ENCODE measurements around the gene PRORP. TPM values are rescaled to one million over a fixed set of nuclear protein-coding genes. Genes with fewer than 3 reads are reported as not detected.

Gene PRORP
- total RNA-seq, 1 donor from 2014 or later, result 50.3 TPM

DNA sequence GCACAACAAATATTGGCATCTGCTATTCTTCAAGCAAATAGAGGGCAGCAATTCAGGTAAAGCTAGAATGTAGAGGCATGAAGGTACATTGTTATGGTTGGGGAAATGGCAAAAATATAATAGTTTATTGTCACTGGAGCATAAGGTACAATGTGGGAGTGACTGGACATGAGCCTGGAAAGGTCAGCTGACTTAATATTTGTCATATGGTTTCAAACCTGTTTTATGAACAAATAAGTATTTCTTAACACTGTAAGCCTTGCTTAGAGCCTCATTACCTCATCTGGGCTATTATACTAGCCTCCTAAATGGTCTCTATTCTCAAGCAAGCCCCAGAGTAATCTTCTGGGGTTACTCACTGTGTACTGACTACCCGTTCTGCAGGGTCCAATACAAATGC, 42.6 kb upstream of the PRORP start:
- no peaks in the 10 kb centered on the region for H3K9me3 ChIP-seq (ENCODE audit: low read depth)
- no peaks in the 10 kb centered on the region for H3K79me2 ChIP-seq (ENCODE audit: low read depth)
- no peaks in the 10 kb centered on the region for H3K36me3 ChIP-seq
- Mint-ChIP-seq H3K9me3 (no peaks in the 10 kb centered on the region), H3K4me1 (no peaks in the 10 kb centered on the region), H3K36me3 (peaks cover 9% of the 10 kb centered on the region), H3K27me3 (ENCODE audit: insufficient read depth, low read depth) (peaks cover 2% of the 10 kb centered on the region), H3K27ac (no peak overlapping the region), H3K4me3 (no peak overlapping the region)
- H3K9ac ChIP-seq, result no peak overlapping the region
- no peak for DNase-seq (ENCODE audit: low spot score)
- TF ChIP-seq, protein P1, sequence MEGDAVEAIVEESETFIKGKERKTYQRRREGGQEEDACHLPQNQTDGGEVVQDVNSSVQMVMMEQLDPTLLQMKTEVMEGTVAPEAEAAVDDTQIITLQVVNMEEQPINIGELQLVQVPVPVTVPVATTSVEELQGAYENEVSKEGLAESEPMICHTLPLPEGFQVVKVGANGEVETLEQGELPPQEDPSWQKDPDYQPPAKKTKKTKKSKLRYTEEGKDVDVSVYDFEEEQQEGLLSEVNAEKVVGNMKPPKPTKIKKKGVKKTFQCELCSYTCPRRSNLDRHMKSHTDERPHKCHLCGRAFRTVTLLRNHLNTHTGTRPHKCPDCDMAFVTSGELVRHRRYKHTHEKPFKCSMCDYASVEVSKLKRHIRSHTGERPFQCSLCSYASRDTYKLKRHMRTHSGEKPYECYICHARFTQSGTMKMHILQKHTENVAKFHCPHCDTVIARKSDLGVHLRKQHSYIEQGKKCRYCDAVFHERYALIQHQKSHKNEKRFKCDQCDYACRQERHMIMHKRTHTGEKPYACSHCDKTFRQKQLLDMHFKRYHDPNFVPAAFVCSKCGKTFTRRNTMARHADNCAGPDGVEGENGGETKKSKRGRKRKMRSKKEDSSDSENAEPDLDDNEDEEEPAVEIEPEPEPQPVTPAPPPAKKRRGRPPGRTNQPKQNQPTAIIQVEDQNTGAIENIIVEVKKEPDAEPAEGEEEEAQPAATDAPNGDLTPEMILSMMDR (IDR thresholded peaks at IDR 0.05), result no peak
- TF ChIP-seq EZH2phosphoT487 (IDR thresholded peaks at IDR 0.05) (no peak), EZH2 (IDR thresholded peaks at IDR 0.05) (no peak)
- no peak overlapping the region for H3K4me2 ChIP-seq
- H3K27ac ChIP-seq, result no peak overlapping the region
- H3K27me3 ChIP-seq, result no peaks in the 10 kb centered on the region
- no peaks in the 10 kb centered on the region for H3F3A ChIP-seq (ENCODE audit: low read depth)
- H4K20me1 ChIP-seq (ENCODE audit: low read depth), result no peaks in the 10 kb centered on the region
- H3K4me1 ChIP-seq, result no peaks in the 10 kb centered on the region
- no peak overlapping the region for H2AFZ ChIP-seq (replicated peaks)
- H3K4me3 ChIP-seq, result no peak overlapping the region

DNA sequence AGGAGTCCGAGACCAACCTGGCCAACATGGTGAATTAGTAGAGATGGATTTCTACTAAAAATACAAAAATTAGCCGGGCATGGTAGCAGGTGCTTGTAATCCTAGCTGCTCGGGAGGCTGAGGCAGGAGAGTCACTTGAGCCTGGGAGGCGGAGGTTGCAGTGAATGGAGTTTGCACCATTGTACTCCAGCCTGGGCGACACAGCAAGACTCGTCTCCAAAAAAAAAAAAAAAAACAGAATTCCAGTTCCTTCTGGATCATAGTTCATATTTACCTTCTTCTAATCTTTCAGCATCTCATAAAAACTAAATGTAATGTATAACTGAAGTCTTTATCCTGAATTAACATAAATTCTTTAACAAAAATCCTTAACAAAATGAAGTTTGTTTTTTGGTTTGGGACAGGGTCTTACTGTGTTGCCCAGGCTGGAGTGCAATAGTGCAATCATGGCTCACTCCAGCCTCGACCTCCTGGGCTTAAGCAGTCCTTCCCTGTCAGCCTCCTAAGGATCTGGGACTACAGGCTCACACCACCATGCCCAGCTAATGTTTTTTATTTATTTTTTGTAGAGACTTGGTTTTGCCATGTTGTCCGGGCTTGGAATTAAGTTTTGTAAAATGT, 38.7 kb upstream of the PRORP start:
- H3K4me1 Mint-ChIP-seq, result no peaks in the 10 kb centered on the region
- no peaks in the 10 kb centered on the region for H3K9me3 ChIP-seq (ENCODE audit: low read depth)
- no peaks in the 10 kb centered on the region for H3K27me3 ChIP-seq
- H3K27ac ChIP-seq, result no peak overlapping the region
- H3K4me1 ChIP-seq, result no peaks in the 10 kb centered on the region
- H3K27me3 Mint-ChIP-seq (ENCODE audit: insufficient read depth, low read depth), result peaks cover 2% of the 10 kb centered on the region
- H3K4me3 Mint-ChIP-seq, result no peak overlapping the region
- H4K20me1 ChIP-seq (ENCODE audit: low read depth), result no peaks in the 10 kb centered on the region
- H3K36me3 ChIP-seq, result peaks cover 4% of the 10 kb centered on the region
- H2AFZ ChIP-seq (replicated peaks), result no peak overlapping the region
- H3F3A ChIP-seq (ENCODE audit: low read depth), result no peaks in the 10 kb centered on the region
- no peak overlapping the region for H3K27ac Mint-ChIP-seq
- peaks cover 28% of the 10 kb centered on the region for H3K36me3 Mint-ChIP-seq
- TF ChIP-seq EZH2phosphoT487 (IDR thresholded peaks at IDR 0.05), result no peak
- TF ChIP-seq EZH2 (IDR thresholded peaks at IDR 0.05), result no peak
- TF ChIP-seq, protein P1 (IDR thresholded peaks at IDR 0.05), result no peak
- no peaks in the 10 kb centered on the region for H3K79me2 ChIP-seq (ENCODE audit: low read depth)
- H3K4me2 ChIP-seq, result no peak overlapping the region
- H3K9ac ChIP-seq, result no peak overlapping the region
- no peaks in the 10 kb centered on the region for H3K9me3 Mint-ChIP-seq
- no peak overlapping the region for H3K4me3 ChIP-seq
- no peak for DNase-seq (ENCODE audit: low spot score)

DNA sequence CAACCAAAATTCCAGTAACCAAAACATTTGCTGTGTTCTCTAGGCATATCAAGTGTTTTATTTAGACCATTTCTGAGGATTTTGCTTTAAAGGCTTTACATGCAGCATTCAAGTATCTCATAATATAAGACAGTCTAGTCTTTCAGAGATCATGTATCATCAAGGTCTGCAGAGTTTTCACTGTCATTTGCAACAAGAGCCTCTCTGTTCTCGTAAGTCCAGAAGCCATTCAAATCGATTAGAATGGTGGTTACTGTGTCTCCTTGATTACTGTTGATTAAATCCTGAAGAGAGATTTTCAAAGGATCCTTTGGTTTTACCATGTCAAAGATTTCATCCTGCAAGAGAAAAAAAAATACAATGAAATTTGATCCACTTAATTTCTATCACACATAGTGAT, 36.9 kb upstream of the PRORP start:
- Mint-ChIP-seq H3K4me1 (no peaks in the 10 kb centered on the region), H3K27me3 (ENCODE audit: insufficient read depth, low read depth) (peaks cover 2% of the 10 kb centered on the region), H3K27ac (no peak overlapping the region), H3K36me3 (peaks cover 26% of the 10 kb centered on the region), H3K4me3 (no peak overlapping the region), H3K9me3 (no peaks in the 10 kb centered on the region)
- Histone ChIP-seq H3K9me3 (ENCODE audit: low read depth) (no peaks in the 10 kb centered on the region), H3K9ac (no peak overlapping the region), H4K20me1 (ENCODE audit: low read depth) (no peaks in the 10 kb centered on the region), H3K4me1 (no peaks in the 10 kb centered on the region), H3K4me2 (no peak overlapping the region), H3K36me3 (peaks cover 4% of the 10 kb centered on the region), H3K79me2 (ENCODE audit: low read depth) (no peaks in the 10 kb centered on the region), H3F3A (ENCODE audit: low read depth) (no peaks in the 10 kb centered on the region), H3K4me3 (no peak overlapping the region), H3K27me3 (no peaks in the 10 kb centered on the region), H2AFZ (replicated peaks) (no peak overlapping the region), H3K27ac (no peak overlapping the region)
- DNase-seq (ENCODE audit: low spot score), result no peak
- TF ChIP-seq EZH2phosphoT487 (IDR thresholded peaks at IDR 0.05), result no peak
- TF ChIP-seq EZH2 (IDR thresholded peaks at IDR 0.05), result no peak
- TF ChIP-seq, protein P1 (IDR thresholded peaks at IDR 0.05), result no peak

Measured in neural progenitor cell (in vitro differentiated cells).